HG03139 (cell line): ENCODE measurements around the gene WDR5.

ENCODE experiments used
- ATAC-seq: cut with Tn5 transposase; IDR thresholded peaks from one replicate; pipeline ENCODE4 v1.9.1; 2021; ENCODE audit not compliant: unreplicated experiment

Gene WDR5

GRCh38 chr9:134157378-134157885 lies 21.6 kb downstream of the WDR5 start:
- no peak for ATAC-seq

DNA sequence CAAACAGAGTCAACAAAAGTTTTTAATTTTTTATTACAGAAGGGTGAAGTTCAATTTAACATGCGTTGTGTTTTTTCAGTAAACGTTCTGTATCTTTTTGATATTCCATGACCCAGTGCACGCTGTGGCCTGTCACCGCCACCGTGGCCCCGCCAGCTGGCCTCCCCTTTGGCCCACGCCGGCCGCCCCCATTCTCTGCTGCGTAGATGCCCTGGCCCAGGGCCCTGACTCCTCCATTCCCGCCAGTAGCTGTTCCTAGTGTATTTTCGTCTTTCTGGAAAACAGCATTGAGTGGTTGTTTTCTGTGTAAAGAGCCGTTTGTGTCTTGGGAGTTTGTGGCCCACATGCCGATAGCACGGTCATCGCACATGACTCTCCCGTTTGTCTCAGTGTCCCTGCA lies 22.4 kb downstream of the WDR5 start:
- ATAC-seq = no peak

DNA sequence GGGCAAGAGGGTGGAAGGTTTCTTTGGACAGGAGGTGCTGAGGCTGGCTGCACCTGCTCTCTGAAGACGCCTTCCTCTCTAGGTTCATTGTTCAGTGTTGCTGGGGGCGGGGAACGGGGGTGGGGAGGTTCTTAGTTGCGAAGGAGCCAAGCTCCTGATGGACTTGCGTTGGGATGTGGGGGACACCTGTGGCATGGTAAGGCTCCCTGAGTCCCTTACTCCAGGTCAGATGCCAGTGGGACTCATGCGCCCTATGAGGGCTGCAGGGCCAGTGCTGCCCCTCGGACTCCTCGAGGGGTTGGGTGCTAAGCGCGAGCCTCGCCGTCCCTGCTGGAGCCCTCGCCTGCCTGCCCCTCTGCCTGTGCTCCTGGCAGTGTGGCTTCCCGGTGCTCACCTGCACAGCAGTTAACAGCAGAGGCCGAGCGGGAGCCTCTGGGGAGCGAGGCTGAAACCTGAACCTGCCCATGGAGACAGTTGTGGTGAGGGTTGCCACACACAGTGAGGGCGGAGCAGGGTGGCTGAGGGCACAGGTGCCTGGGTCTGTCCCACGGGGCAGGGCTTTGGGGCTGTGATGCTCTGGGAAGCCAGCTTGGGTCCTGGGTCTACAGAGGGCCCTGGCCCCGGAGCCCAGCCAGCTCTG lies 23.0 kb downstream of the WDR5 start:
- no peak for ATAC-seq

DNA sequence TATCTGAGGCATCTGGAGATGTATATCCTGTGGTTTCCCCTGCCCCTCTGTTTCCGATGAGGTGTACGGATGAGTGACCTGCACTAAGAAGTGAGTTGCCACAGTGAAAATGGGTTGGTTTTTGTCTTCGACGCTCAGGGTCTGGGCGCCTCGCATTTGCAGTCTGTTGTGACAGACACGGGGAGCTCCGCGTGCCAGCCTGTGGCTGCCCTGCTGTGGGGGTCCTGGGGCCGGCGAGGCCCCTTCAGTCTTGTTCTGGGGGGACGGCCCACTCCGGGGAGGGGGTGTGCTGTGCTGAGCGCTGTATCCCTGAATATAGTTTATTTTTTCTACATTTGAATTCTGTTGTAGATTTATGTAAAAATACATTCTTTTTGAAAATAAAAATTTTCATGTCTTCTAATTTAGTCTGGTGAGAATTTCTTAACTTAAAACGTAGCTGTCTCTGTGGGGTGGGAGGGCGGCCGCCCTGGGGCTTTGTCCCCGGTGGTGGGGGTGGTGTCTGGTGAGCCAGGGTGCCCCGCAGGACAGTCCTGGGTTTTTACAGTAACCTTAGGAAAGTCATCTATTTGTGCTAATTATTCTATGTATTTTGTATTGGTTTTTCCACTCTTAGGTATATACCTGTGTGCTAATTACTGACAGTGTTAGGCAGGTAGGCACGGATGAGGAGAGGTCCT lies 23.8 kb downstream of the WDR5 start:
- no peak for ATAC-seq

GRCh38 chr9:134161647-134162046 lies 25.8 kb downstream of the WDR5 start:
- ATAC-seq = no peak

DNA sequence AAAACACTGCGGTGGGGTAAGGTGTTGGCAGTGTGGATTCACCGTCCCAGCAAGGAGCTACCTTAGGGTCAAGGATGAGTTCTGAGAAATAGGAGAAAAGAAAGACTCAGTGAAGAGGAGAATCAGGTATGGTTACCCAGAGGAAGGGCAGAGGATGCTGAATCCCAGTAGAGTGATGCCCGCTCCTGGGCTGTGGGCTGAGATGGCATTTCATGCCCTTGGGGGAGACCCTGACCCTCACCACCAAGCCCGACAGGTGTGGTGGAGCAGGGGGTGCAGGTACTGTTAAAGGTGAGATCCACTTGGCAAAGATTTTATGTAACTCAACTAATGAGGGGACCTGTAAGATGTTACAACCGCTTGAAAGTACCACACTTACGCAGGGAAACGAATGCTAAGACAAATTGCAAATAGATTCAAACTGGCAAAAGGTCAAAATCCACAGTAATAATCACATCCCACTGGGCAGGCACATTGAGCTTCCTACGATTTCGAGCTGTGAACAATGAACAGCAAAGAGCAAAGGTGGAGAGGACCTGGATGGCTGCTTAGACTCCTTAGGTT lies 26.4 kb downstream of the WDR5 start:
- ATAC-seq = no peak

- ATAC-seq = no peak
Observed at GRCh38 chr9:134162926-134163370, 27.1 kb downstream of the WDR5 start.

DNA sequence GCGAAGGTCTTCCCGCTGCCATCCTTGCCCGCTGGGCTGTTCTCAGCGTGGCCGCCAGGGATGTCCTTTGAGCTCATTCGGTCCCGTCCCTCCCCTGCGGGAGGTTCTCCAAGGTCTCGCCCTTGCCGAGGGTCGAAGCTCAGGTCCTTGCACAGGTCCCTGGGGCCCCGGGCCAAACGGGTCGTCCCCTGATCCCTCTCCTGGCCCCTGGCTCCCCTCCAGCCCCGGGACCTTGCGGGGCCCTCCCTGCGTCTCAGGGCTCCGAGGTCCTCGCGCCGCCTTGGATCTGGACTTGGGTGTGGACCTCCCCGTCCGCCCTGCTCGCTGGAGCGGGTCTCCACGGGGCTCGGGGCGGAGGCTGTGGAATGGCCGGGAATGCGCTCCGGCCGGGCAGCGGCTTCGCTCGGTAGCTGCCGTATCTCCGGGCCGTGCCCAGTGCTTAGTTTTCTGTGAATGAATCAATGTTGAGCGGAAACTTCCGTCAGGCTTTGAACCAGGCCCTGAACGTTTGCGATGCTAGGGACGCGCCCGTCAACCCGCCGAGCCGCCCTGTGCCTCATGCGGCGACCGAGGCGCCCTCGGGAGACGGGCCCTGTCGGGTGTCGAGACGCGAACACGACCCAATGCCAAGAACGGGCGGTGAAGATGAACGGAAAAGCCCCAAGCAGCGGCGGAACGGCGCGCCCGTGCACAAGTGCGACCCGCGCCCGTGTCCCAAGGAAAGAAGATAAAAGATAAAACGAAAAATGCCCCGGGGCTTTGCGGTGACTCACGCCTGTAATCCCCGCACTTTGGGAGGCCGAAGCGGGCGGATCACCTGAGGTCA lies 27.7 kb downstream of the WDR5 start:
- ATAC-seq = no peak

DNA sequence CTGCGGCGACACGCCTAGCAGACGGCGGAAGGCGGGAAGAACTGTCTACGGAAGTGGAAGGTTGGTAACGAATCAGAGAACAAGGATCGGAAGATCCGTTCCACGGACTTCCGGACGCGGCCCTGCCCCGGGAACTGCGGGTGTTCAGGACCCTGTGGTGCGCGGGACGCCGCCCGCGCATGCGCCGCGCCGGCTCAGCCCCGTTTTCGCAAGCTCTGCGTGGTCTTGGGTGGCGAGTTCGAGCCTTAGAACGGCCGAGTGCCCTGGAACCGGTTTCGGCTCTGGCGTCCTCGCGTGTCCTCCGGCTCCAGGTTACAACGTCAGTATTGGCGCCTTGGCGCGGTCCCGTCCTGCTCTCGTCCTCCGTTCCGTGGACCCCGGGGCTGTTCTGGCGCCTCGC lies 29.0 kb downstream of the WDR5 start:
- ATAC-seq = no peak

DNA sequence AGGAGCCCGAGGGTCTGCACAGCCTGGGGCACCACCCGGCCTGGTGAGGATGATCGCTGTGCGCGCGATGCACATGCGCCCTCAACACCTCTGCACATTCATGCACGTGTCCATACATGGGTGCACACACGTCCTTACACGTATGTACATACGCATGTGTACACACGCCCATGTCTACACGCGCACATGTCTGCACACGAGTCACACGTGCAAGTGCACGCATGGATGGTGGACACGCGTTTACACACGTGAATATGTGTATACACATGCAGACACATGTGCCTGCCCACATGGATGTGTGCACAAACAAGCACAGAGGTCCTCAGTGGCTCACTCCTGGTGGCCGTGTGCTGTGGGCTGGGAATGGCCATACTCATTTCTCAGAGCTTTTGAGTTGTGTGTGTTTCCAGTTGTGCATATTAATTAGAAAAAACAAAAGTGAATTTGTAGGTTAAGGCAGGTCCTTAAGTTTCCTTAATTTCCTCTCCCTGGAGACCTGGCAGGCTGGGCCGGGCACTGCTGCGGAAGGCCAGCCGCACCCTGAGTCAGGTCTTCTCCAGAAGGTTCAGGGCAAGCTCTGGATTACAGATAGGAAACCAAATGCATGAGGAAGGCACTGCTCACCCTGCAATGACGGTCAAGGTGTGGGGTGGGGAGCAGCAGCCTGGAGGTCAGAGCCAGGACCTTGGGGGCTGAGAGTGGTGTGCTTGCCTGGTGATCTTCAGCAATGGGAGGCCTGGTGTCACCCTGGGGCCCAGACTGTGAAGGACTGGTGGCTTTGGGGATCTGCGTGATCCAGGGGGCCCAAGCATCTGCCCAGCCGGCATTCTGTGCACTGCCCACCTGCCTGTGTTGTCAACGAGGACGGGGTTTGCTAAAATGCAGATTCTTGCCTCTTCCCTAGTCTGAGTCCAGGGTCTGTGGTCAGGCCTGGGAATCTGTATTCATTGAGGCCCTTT lies 29.8 kb downstream of the WDR5 start:
- ATAC-seq = no peak

GRCh38 chr9:134166374-134166773 lies 30.5 kb downstream of the WDR5 start:
- ATAC-seq = no peak

- ATAC-seq = no peak
Observed at GRCh38 chr9:134167530-134167931, 31.6 kb downstream of the WDR5 start.

- ATAC-seq = no peak
Observed at GRCh38 chr9:134168757-134169550, 33.1 kb downstream of the WDR5 start.

GRCh38 chr9:134169724-134170401 lies 34.0 kb downstream of the WDR5 start:
- no peak for ATAC-seq

- ATAC-seq = no peak
Observed at GRCh38 chr9:134170532-134171315, 34.8 kb downstream of the WDR5 start.

- no peak for ATAC-seq
Observed at GRCh38 chr9:134171316-134172197, 35.7 kb downstream of the WDR5 start.
